GM21576 (cell line): ENCODE measurements around the gene ARID4A.
A peak's percentile ranks its signal among the peaks of the same experiment; 100 is the strongest.
"Not testable (repeated sequence)": the region's sequence is repeated elsewhere in the genome, so short reads cannot be mapped to it uniquely, and the experiment has no call there.

ENCODE experiments used
- ATAC-seq: cut with Tn5 transposase; IDR thresholded peaks from one replicate; pipeline ENCODE4 v1.9.1; 2021; ENCODE audit warnings: mild to moderate bottlenecking, moderate library complexity; ENCODE audit not compliant: unreplicated experiment

Gene ARID4A

GRCh38 chr14:58356268-58356667 lies 57.9 kb downstream of the ARID4A start:
- no peak for ATAC-seq

GRCh38 chr14:58362272-58362671 lies 63.9 kb downstream of the ARID4A start:
- ATAC-seq = not testable (repeated sequence)

GRCh38 chr14:58362798-58363412 lies 64.5 kb downstream of the ARID4A start:
- ATAC-seq = no peak

GRCh38 chr14:58364316-58364715 lies 66.0 kb downstream of the ARID4A start:
- no peak for ATAC-seq

- ATAC-seq = no peak
Measured at GRCh38 chr14:58367296-58367695, 68.9 kb downstream of the ARID4A start.

GRCh38 chr14:58368956-58369355 lies 70.6 kb downstream of the ARID4A start:
- ATAC-seq = no peak

- ATAC-seq = no peak
Measured at GRCh38 chr14:58376791-58377190, 78.4 kb downstream of the ARID4A start.

- no peak for ATAC-seq
Measured at GRCh38 chr14:58390830-58391229, 92.5 kb downstream of the ARID4A start.

- ATAC-seq = no peak
Measured at GRCh38 chr14:58395562-58395811, 97.1 kb downstream of the ARID4A start.

- peak; percentile 92 for ATAC-seq
Measured at GRCh38 chr14:58395812-58396788, 97.7 kb downstream of the ARID4A start, which contains the start of gene TOMM20L. Gene TOMM20L (plus strand): TSS chr14:58395930. CDS start chr14:58395958, 28 bp downstream.

- no peak for ATAC-seq
Measured at GRCh38 chr14:58397156-58397555, 98.8 kb downstream of the ARID4A start.

GRCh38 chr14:58398495-58398894 lies 100.1 kb downstream of the ARID4A start:
- no peak for ATAC-seq

- no peak for ATAC-seq
Measured at GRCh38 chr14:58398895-58399294, 100.5 kb downstream of the ARID4A start.

- no peak for ATAC-seq
Measured at GRCh38 chr14:58401587-58401986, 103.2 kb downstream of the ARID4A start.

GRCh38 chr14:58408681-58409215 lies 110.4 kb downstream of the ARID4A start:
- ATAC-seq = no peak

- no peak for ATAC-seq
Measured at GRCh38 chr14:58414845-58415244, 116.5 kb downstream of the ARID4A start.

GRCh38 chr14:58415636-58416547 lies 117.5 kb downstream of the ARID4A start:
- ATAC-seq = no peak

- ATAC-seq = not testable (repeated sequence)
Measured at GRCh38 chr14:58416934-58417333, 118.6 kb downstream of the ARID4A start.
